Bronchial epithelial cell (primary cell): ENCODE data around the gene TNFRSF12A. TPM values are rescaled to one million over a fixed set of nuclear protein-coding genes. Genes with fewer than 3 reads are reported as not detected.

Experiments
- DNase-seq: peaks from one replicate; pipeline ENCODE4 v3.0.0-alpha.2; 2010; ENCODE audit warnings: low read depth
- FAIRE-seq: peaks from 2 replicates; lab custom pipeline; 2011; peaks lifted over from hg19 to GRCh38; lab: Jason Lieb, UNC
- H3K27me3 ChIP-seq: 2 replicates; pipeline ENCODE4 v1.5.1; 2011; ENCODE audit warnings: low read length; ENCODE audit not compliant: control insufficient read depth, insufficient read depth
- H3K36me3 ChIP-seq: 2 replicates; pipeline ENCODE4 v1.5.1; 2011; ENCODE audit warnings: low read length; ENCODE audit not compliant: control insufficient read depth, insufficient read depth
- H3K4me3 ChIP-seq: 2 replicates; pipeline ENCODE4 v1.5.1; 2011; ENCODE audit warnings: mild to moderate bottlenecking, low read depth, low read length, control low read depth
- total RNA-seq: library from RNA; depleted of rRNA; stranded (reverse); fragments of >200 nt; gene quantifications from 2 replicates; pipeline ENCODE4 v1.2.1, GENCODE V29; 2014
- TF ChIP-seq, protein P1 (sequence below): IDR thresholded peaks from 2 replicates; pipeline ENCODE4 v1.5.1; 2011; ENCODE audit warnings: mild to moderate bottlenecking, moderate library complexity, low read length, control low read depth, inconsistent platforms; ENCODE audit not compliant: insufficient read depth, severe bottlenecking

The TNFRSF12A gene
- total RNA-seq, 1 donor from 2014 or later: 686 TPM

DNA sequence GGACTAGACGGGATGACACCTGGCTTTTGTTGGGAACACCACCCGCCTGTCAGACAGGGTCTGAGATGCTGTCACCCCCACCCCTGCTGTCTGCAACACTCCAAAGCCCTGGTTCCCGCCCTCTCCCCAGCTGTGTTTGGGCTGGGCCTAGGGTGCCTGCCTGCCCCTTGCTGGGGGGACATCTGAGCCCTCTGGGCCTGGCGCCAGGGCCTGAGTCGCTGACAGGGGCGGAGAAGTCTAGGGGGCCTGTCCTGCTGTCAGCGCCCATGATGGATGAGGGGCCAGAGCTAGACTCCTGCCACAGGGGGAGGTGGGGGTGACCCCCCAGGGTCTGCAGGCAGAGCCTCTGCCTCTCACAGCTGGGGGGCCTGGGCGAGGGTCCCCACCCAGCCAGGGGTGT lies 32.3 kb upstream of the TNFRSF12A start:
- Histone ChIP-seq H3K4me3 (no peak overlapping the region), H3K27me3 (peaks cover 7% of the 10 kb centered on the region), H3K36me3 (no peaks in the 10 kb centered on the region)
- no peak for DNase-seq
- TF ChIP-seq, protein P1, sequence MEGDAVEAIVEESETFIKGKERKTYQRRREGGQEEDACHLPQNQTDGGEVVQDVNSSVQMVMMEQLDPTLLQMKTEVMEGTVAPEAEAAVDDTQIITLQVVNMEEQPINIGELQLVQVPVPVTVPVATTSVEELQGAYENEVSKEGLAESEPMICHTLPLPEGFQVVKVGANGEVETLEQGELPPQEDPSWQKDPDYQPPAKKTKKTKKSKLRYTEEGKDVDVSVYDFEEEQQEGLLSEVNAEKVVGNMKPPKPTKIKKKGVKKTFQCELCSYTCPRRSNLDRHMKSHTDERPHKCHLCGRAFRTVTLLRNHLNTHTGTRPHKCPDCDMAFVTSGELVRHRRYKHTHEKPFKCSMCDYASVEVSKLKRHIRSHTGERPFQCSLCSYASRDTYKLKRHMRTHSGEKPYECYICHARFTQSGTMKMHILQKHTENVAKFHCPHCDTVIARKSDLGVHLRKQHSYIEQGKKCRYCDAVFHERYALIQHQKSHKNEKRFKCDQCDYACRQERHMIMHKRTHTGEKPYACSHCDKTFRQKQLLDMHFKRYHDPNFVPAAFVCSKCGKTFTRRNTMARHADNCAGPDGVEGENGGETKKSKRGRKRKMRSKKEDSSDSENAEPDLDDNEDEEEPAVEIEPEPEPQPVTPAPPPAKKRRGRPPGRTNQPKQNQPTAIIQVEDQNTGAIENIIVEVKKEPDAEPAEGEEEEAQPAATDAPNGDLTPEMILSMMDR: no peak
- no peak for FAIRE-seq

GRCh38 chr16:2988590-2989099 lies 31.5 kb upstream of the TNFRSF12A start:
- Histone ChIP-seq H3K27me3 (peaks cover 7% of the 10 kb centered on the region), H3K36me3 (no peaks in the 10 kb centered on the region), H3K4me3 (no peak overlapping the region)
- FAIRE-seq (no peak), DNase-seq (no peak)
- TF ChIP-seq, protein P1: no peak

DNA sequence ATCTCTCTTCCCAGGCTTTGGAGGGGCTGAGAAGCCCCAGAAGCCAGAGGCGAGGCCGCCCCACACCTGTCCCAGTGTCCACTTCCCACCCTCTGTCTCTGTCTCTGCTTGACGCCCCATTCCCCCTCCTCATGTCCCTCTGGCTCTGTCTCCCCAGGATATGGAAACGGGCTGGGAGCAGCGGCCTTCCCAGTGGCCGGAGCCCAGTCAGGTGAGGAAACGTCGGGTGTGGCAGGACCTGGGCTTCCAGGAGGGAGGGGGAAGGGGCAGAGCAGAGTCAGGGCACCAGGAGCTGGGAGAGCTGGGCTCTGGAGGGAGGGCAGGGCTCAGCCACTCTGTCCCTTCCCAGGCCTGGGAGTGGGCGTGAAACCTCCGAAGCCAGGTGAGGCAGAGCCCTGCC lies 29.3 kb upstream of the TNFRSF12A start:
- Histone ChIP-seq H3K36me3 (no peaks in the 10 kb centered on the region), H3K4me3 (no peak overlapping the region), H3K27me3 (peaks cover 7% of the 10 kb centered on the region)
- DNase-seq (no peak), FAIRE-seq (no peak)
- TF ChIP-seq, protein P1: no peak

GRCh38 chr16:2991566-2992261 lies 28.5 kb upstream of the TNFRSF12A start:
- TF ChIP-seq, protein P1: no peak
- no peaks in the 10 kb centered on the region for H3K36me3 ChIP-seq
- H3K4me3 ChIP-seq: no peak overlapping the region
- peaks cover 7% of the 10 kb centered on the region for H3K27me3 ChIP-seq
- DNase-seq: no peak
- FAIRE-seq: no peak

DNA sequence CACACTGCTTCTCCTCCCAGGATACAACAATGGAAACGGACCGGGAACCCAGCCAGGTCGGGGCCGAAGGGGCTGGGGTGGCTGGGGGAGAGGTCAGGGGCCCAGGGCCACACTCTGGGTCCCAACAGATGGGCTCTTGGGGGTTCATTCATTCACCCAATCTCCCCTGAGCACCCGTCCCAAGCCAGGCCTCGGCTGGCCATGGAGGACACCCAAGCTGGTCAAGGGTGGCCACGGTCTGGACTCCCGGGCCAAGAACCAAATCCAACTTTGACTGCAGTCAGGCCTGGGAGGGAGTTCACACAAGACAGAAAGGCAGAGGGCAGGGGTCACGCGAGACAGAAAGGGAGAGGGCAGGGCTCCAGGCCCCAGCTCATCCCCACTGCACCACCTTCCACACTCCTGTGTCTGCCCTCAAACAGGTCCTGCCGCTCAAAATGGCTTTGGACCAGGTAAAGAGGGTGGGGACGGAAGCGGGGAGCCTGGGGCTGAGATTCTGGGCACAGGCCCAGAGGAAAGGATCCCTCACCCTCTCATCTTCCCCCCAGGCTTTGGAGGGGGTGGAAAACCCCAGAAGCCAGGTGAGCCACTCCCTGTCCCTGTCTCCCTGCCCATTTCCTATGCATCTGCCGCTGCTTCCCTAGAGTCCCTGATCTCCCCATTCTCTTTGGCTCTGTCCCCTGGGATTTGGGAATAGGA lies 27.6 kb upstream of the TNFRSF12A start:
- DNase-seq (peak; percentile 67), FAIRE-seq (no peak)
- no peak overlapping the region for H3K4me3 ChIP-seq
- TF ChIP-seq, protein P1: no peak
- peaks cover 4% of the 10 kb centered on the region for H3K27me3 ChIP-seq
- H3K36me3 ChIP-seq: no peaks in the 10 kb centered on the region
